ENCODE results near the gene UPF1.
A peak's percentile ranks its signal among the peaks of the same experiment; 100 is the strongest.
"Not testable (repeated sequence)": the region's sequence is repeated elsewhere in the genome, so short reads cannot be mapped to it uniquely, and the experiment has no call there.

The UPF1 gene

DNA sequence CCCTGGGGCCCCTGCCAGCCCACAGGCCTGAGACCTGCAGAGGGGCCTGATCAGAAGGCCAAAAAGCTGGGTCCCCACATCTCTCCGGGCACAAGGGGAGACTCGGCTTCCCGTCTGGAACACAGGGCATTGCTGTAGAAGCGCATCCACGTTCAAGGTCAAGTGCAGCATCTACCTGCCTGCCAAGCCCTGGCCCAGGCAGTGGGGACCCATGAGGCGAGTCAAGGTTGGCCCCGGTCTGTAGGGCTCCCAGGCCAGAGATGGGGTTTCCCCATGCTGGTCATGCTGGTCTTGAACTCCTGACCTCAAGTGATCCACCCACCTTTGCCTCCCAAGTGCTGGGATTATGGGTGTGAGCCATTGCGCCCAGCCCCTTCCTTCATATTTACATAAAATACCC lies 27.1 kb upstream of the UPF1 start (continued):
- TF ChIP-seq ZNF404 (tag by site-specific recombination; IDR thresholded peaks at IDR 0.05) (no peak), ZNF558 (tag by site-specific recombination; IDR thresholded peaks at IDR 0.05) (no peak), ZNF747 (tag by site-specific recombination; IDR thresholded peaks at IDR 0.05) (no peak), ZNF140 (tag by site-specific recombination; IDR thresholded peaks at IDR 0.05) (no peak), MZF1 (tag by site-specific recombination; IDR thresholded peaks at IDR 0.05; ENCODE audit: borderline replicate concordance) (no peak), ZNF2 (tag by site-specific recombination; IDR thresholded peaks at IDR 0.05) (no peak), ZBTB48 (tag by site-specific recombination; IDR thresholded peaks at IDR 0.05) (no peak)

DNA sequence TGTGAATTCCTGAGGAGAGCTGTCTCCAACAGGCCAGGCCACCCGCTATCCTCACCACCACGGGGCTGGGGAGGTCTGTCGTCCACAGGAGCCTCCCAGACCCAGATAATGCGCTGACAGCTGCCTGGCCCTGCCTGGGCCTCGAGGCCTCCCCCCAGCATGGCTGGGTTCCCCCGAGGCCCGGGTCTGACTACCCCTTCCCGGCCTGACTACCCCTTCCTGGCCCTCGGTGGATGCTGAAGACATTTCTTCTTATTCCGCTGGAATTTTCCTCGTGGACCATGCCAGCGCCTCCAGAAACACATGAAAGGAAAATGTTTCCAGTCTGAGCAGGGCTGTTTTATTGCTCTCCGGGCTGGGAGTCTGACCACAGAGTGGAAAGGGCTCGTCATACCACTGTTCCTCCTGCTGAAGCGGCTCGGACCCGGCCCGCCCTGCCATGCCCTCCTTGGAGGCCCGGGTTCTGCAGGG lies 23.9 kb upstream of the UPF1 start:
- H3K4me3 ChIP-seq (ENCODE audit: low read depth, low read length), result no peak overlapping the region
- H3K4me1 ChIP-seq (ENCODE audit: control insufficient read depth, insufficient read depth, low read length), result no peaks in the 10 kb centered on the region
- no peaks in the 10 kb centered on the region for H3K36me3 ChIP-seq (ENCODE audit: control insufficient read depth in 2 of 2, insufficient read depth in 1 of 2, low read length in 2 of 2)
- ChIA-PET POLR2A (no interaction called here), CTCF (interaction anchor here (0.6 kb wide), 1 partner anchor 367 kb away, joined by 6 read pairs; no protein-coding TSS in a partner anchor)
- TF ChIP-seq, protein P1, sequence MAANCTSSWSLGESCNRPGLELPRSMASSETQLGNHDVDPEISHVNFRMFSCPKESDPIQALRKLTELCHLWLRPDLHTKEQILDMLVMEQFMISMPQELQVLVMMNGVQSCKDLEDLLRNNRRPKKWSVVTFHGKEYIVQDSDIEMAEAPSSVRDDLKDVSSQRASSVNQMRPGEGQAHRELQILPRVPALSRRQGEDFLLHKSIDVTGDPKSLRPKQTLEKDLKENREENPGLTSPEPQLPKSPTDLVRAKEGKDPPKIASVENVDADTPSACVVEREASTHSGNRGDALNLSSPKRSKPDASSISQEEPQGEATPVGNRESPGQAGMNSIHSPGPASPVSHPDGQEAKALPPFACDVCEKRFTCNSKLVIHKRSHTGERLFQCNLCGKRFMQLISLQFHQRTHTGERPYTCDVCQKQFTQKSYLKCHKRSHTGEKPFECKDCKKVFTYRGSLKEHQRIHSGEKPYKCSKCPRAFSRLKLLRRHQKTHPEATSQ (tag by site-specific recombination; IDR thresholded peaks at IDR 0.05), result no peak
- no peak for TF ChIP-seq ZFP3 (tag by site-specific recombination; IDR thresholded peaks at IDR 0.05; ENCODE audit: low read depth)
- 0 out of 2 replicates have a peak, but pooled peaks have one; percentile 11 for TF ChIP-seq GLIS1 (tag by site-specific recombination; IDR thresholded peaks at IDR 0.05)
- TF ChIP-seq, protein P2, sequence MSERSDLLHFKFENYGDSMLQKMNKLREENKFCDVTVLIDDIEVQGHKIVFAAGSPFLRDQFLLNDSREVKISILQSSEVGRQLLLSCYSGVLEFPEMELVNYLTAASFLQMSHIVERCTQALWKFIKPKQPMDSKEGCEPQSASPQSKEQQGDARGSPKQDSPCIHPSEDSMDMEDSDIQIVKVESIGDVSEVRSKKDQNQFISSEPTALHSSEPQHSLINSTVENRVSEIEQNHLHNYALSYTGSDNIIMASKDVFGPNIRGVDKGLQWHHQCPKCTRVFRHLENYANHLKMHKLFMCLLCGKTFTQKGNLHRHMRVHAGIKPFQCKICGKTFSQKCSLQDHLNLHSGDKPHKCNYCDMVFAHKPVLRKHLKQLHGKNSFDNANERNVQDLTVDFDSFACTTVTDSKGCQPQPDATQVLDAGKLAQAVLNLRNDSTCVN (tag by site-specific recombination; optimal IDR thresholded peaks at IDR 0.05), result no peak
- TF ChIP-seq ZNF777 (tag by site-specific recombination; IDR thresholded peaks at IDR 0.05; ENCODE audit: borderline replicate concordance), result no peak
- no peak for TF ChIP-seq ZNF175 (tag by site-specific recombination; IDR thresholded peaks at IDR 0.05)
- TF ChIP-seq ZFHX2 (tag by site-specific recombination; conservative IDR thresholded peaks at IDR 0.05), result no peak
- TF ChIP-seq OVOL3 (tag by site-specific recombination; IDR thresholded peaks at IDR 0.05), result no peak
- TF ChIP-seq, protein P3, sequence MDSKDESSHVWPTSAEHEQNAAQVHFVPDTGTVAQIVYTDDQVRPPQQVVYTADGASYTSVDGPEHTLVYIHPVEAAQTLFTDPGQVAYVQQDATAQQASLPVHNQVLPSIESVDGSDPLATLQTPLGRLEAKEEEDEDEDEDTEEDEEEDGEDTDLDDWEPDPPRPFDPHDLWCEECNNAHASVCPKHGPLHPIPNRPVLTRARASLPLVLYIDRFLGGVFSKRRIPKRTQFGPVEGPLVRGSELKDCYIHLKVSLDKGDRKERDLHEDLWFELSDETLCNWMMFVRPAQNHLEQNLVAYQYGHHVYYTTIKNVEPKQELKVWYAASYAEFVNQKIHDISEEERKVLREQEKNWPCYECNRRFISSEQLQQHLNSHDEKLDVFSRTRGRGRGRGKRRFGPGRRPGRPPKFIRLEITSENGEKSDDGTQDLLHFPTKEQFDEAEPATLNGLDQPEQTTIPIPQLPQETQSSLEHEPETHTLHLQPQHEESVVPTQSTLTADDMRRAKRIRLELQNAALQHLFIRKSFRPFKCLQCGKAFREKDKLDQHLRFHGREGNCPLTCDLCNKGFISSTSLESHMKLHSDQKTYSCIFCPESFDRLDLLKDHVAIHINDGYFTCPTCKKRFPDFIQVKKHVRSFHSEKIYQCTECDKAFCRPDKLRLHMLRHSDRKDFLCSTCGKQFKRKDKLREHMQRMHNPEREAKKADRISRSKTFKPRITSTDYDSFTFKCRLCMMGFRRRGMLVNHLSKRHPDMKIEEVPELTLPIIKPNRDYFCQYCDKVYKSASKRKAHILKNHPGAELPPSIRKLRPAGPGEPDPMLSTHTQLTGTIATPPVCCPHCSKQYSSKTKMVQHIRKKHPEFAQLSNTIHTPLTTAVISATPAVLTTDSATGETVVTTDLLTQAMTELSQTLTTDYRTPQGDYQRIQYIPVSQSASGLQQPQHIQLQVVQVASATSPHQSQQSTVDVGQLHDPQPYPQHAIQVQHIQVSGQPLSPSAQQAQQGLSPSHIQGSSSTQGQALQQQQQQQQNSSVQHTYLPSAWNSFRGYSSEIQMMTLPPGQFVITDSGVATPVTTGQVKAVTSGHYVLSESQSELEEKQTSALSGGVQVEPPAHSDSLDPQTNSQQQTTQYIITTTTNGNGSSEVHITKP (tag by site-specific recombination; IDR thresholded peaks at IDR 0.05), result no peak
- H3K27ac ChIP-seq (ENCODE audit: extremely low read depth, low read depth, low read length), result no peak overlapping the region
- H3K9me3 ChIP-seq (ENCODE audit: control insufficient read depth, insufficient read depth, low read depth, low read length), result no peaks in the 10 kb centered on the region

DNA sequence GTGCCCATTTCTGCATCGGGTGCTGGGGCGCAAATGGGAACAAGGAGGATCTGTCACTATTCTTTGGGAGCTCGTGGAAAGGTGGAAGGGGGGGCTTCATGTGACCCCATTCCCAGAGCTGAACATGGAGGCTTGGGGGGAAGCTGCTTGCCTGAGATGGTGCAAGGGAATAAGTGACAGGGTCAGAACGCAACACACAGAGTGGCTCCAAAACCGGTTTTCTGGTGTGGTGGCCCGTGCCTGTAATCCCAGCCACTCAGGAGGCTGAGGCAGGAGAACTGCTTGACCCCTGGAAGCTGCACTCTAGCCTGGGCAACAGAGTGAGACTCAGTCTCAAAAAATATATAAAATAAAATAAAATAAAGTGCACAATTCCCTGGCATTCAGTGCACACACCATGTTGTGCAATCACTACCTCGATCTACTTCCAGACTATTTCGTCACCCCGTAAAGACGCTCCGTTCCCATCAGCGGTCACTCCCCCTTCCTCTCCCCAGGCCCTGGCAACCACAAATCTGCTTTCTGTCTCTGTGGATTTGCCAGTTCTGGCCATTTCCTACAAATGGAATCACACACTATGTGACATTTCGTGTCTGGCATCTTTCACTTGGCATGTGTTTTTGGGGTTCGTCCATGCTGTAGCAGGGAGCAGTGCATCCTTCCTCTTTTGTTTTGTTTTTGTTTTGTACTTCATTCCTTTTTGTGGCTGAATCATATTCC lies 22.4 kb upstream of the UPF1 start:
- H3K9me3 ChIP-seq (ENCODE audit: control insufficient read depth, insufficient read depth, low read depth, low read length), result no peaks in the 10 kb centered on the region
- H3K27ac ChIP-seq (ENCODE audit: extremely low read depth, low read depth, low read length), result no peak overlapping the region
- TF ChIP-seq YY1 (tag by site-specific recombination; IDR thresholded peaks at IDR 0.05), result no peak
- TF ChIP-seq KLF1 (tag by site-specific recombination; IDR thresholded peaks at IDR 0.05), result no peak
- TF ChIP-seq ZNF341 (tag by site-specific recombination; IDR thresholded peaks at IDR 0.05; ENCODE audit: low read depth), result peak; percentile 66
- ChIA-PET CTCF (no interaction called here), POLR2A (no interaction called here)
- no peak overlapping the region for H3K4me3 ChIP-seq (ENCODE audit: low read depth, low read length)
- H3K36me3 ChIP-seq (ENCODE audit: control insufficient read depth in 2 of 2, insufficient read depth in 1 of 2, low read length in 2 of 2), result no peaks in the 10 kb centered on the region
- H3K4me1 ChIP-seq (ENCODE audit: control insufficient read depth, insufficient read depth, low read length), result no peaks in the 10 kb centered on the region

DNA sequence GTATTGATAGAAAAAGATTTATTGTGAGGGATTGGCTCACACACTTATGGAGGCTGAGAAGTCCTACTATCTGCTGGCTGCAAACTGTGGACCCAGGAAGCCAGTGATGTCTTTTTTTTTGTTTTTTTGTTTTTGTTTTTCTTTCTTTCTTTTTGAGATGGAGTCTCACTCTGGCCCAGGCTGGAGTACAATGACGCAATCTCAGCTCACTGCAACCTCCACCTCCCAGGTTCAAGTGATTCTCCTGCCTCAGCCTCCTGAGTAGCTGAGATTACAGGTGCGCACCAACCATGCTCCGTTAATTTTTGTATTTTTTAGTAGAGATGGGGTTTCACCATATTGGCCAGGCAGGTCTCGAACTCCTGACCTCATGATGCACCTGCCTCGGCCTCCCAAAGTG lies 20.1 kb upstream of the UPF1 start:
- H3K4me1 ChIP-seq (ENCODE audit: control insufficient read depth, insufficient read depth, low read length); H3K4me3 ChIP-seq (ENCODE audit: low read depth, low read length); H3K36me3 ChIP-seq (ENCODE audit: control insufficient read depth in 2 of 2, insufficient read depth in 1 of 2, low read length in 2 of 2); POLR2A ChIA-PET; H3K27ac ChIP-seq (ENCODE audit: extremely low read depth, low read depth, low read length); H3K9me3 ChIP-seq (ENCODE audit: control insufficient read depth, insufficient read depth, low read depth, low read length): not testable (repeated sequence)
- CTCF ChIA-PET, result interaction anchor here (0.6 to 1.4 kb wide), 3 partner anchors 12 to 35 kb away, joined by 3 to 6 read pairs (median 4); no protein-coding TSS in a partner anchor

Measured in HEK293 (cell line).